Body of pancreas (tissue), 4 donors: ENCODE measurements around the gene FILIP1L.

Source experiments
- CTCF ChIP-seq, 7 experiments: fragments of 450-650 bp in 4 of 7; fragments of 200-600 bp in 3 of 7; sonication (generic) in 3 of 7; IDR thresholded peaks; one replicate each; pipeline ENCODE4 v1.5.1; 2016 to 2019; ENCODE audit warnings: antibody characterized with exemption in 7 of 7
- POLR2A ChIP-seq, 3 donors: fragments of 450-650 bp; IDR thresholded peaks; one replicate each; pipeline ENCODE4 v1.6.1; 2016; ENCODE audit warnings: antibody characterized with exemption in 3 of 3, mild to moderate bottlenecking in 2 of 3

GRCh38 chr3:100067589-100067988 lies 46.7 kb downstream of the FILIP1L start:
- TF ChIP-seq CTCF (IDR thresholded peaks at IDR 0.05) (no peak), POLR2A (IDR thresholded peaks at IDR 0.05) (no peak)
